Measurements from ENCODE around the gene GPATCH2. TPM values are rescaled to one million over a fixed set of nuclear protein-coding genes. Genes with fewer than 3 reads are reported as not detected.

The GPATCH2 gene
- total and polyA plus RNA-seq, 2 donors (not counting 1 experiment from before 2014, with no cell fraction given): 4.7 to 14.7 TPM

DNA sequence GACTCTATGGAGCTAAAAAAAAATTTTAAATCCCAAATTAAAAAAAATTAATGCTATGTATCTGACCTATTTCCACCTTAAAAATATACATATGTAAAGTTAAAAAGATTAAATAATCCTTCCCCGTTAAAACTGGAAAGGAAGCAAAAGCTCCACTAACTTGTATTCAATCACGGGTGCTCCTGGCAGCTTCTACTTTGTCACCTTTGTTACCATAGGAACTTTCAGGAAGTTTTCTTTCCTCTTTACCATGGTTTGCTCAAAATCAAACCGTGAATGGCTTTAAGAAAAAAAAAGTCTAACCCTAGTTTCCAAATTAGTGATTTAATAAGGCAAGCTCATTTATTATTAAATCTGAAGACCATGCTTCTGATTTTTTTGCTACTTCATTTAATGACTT, 3.5 kb downstream of the GPATCH2 start:
- H3K27me3 ChIP-seq (replicated peaks in 1 of 4; ENCODE audit: control extremely low read depth in 1 of 4, control insufficient read depth in 3 of 4, insufficient read depth in 4 of 4, low read length in 3 of 4): no peaks in the 10 kb centered on the region
- POLR2A ChIA-PET: no interaction called here
- H2AFZ ChIP-seq (ENCODE audit: insufficient read depth, low read depth, low read length, poor library complexity, severe bottlenecking): no peak overlapping the region
- Mint-ChIP-seq H3K9me3 (ENCODE audit: insufficient read depth) (no peaks in the 10 kb centered on the region), H3K27me3 (no peaks in the 10 kb centered on the region), H3K27ac (no peak overlapping the region), H3K4me3 (no peak overlapping the region), H3K4me1 (peaks cover 36% of the 10 kb centered on the region)
- ATAC-seq (ENCODE audit: low read depth): no peak
- CTCF ChIA-PET: no interaction called here
- no peak overlapping the region for H3K4me2 ChIP-seq (replicated peaks; ENCODE audit: low read depth, low read length, poor library complexity, severe bottlenecking)
- no CpG with 5 or more reads among the region's 3 CpGs for WGBS (ENCODE audit: insufficient coverage)
- intact Hi-C loops (cut with micrococcal nuclease): no loop called here
- no peak overlapping the region for H3K9ac ChIP-seq (ENCODE audit: low read length)
- no peaks in the 10 kb centered on the region for H3K9me3 ChIP-seq (ENCODE audit: control extremely low read depth in 1 of 3, control insufficient read depth in 2 of 3, insufficient read depth in 1 of 3, low read length in 2 of 3)
- H3K4me3 ChIP-seq (ENCODE audit: control extremely low read depth in 1 of 5, extremely low read depth in 1 of 5, insufficient read depth in 1 of 5, low read depth in 2 of 5, low read length in 4 of 5): no peak overlapping the region
- TF ChIP-seq, protein P1, sequence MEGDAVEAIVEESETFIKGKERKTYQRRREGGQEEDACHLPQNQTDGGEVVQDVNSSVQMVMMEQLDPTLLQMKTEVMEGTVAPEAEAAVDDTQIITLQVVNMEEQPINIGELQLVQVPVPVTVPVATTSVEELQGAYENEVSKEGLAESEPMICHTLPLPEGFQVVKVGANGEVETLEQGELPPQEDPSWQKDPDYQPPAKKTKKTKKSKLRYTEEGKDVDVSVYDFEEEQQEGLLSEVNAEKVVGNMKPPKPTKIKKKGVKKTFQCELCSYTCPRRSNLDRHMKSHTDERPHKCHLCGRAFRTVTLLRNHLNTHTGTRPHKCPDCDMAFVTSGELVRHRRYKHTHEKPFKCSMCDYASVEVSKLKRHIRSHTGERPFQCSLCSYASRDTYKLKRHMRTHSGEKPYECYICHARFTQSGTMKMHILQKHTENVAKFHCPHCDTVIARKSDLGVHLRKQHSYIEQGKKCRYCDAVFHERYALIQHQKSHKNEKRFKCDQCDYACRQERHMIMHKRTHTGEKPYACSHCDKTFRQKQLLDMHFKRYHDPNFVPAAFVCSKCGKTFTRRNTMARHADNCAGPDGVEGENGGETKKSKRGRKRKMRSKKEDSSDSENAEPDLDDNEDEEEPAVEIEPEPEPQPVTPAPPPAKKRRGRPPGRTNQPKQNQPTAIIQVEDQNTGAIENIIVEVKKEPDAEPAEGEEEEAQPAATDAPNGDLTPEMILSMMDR (IDR thresholded peaks at IDR 0.05): no peak
- TF ChIP-seq EZH2 (IDR thresholded peaks at IDR 0.05; ENCODE audit: borderline replicate concordance, insufficient read depth, low read depth, low read length, poor library complexity, severe bottlenecking): no peak
- no peak for DNase-seq
- no peaks in the 10 kb centered on the region for H3K36me3 ChIP-seq (replicated peaks in 1 of 2; ENCODE audit: control extremely low read depth in 1 of 2, control insufficient read depth in 1 of 2, extremely low read depth in 1 of 2, insufficient read depth in 2 of 2, low read length in 1 of 2)
- H3K4me1 ChIP-seq (ENCODE audit: control insufficient read depth in 2 of 2, insufficient read depth in 2 of 2, low read length in 2 of 2): peaks cover 14 to 17% of the 10 kb centered on the region in 2 donors
- H3K79me2 ChIP-seq (ENCODE audit: control insufficient read depth, insufficient read depth, low read length): peaks cover 72% of the 10 kb centered on the region
- no peak overlapping the region for H3K27ac ChIP-seq (ENCODE audit: low read length in 2 of 2)
- H4K20me1 ChIP-seq (ENCODE audit: control insufficient read depth, insufficient read depth, low read length, poor library complexity, severe bottlenecking): no peaks in the 10 kb centered on the region

DNA sequence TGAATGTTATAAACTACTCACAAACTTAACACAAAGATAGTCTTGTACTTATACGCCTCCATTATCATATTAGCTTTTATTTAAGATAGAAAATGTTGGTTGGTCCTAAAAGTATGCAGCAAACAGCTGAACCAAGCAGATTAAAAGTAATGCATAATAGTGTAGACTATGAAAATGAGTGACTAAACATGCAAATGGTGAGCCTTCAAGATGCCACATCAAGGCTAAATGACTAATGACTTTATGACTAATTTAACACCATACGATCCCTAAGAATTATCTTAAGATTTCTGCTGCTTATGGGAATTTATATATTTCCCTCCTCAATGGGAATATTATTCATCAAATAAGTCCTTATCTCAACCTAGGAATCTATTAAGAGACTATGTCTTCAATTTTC, 4.6 kb downstream of the GPATCH2 start:
- Mint-ChIP-seq H3K27ac (no peak overlapping the region), H3K9me3 (ENCODE audit: insufficient read depth) (no peaks in the 10 kb centered on the region), H3K4me1 (peaks cover 39% of the 10 kb centered on the region), H3K27me3 (no peaks in the 10 kb centered on the region), H3K4me3 (no peak overlapping the region)
- ChIA-PET CTCF (no interaction called here), POLR2A (no interaction called here)
- DNase-seq (no peak), ATAC-seq (ENCODE audit: low read depth) (no peak)
- no peak overlapping the region for H3K27ac ChIP-seq (ENCODE audit: low read length in 2 of 2)
- no peak overlapping the region for H3K9ac ChIP-seq (ENCODE audit: low read length)
- H3K4me1 ChIP-seq (ENCODE audit: control insufficient read depth in 2 of 2, insufficient read depth in 2 of 2, low read length in 2 of 2): peaks cover 9 to 13% of the 10 kb centered on the region in 2 donors
- H3K4me3 ChIP-seq (ENCODE audit: control extremely low read depth in 1 of 5, extremely low read depth in 1 of 5, insufficient read depth in 1 of 5, low read depth in 2 of 5, low read length in 4 of 5): no peak overlapping the region
- no peaks in the 10 kb centered on the region for H3K36me3 ChIP-seq (replicated peaks in 1 of 2; ENCODE audit: control extremely low read depth in 1 of 2, control insufficient read depth in 1 of 2, extremely low read depth in 1 of 2, insufficient read depth in 2 of 2, low read length in 1 of 2)
- H3K9me3 ChIP-seq (ENCODE audit: control extremely low read depth in 1 of 3, control insufficient read depth in 2 of 3, insufficient read depth in 1 of 3, low read length in 2 of 3): no peaks in the 10 kb centered on the region
- no peak overlapping the region for H3K4me2 ChIP-seq (replicated peaks; ENCODE audit: low read depth, low read length, poor library complexity, severe bottlenecking)
- no peak overlapping the region for H2AFZ ChIP-seq (ENCODE audit: insufficient read depth, low read depth, low read length, poor library complexity, severe bottlenecking)
- TF ChIP-seq, protein P1 (IDR thresholded peaks at IDR 0.05): no peak
- no peak for TF ChIP-seq EZH2 (IDR thresholded peaks at IDR 0.05; ENCODE audit: borderline replicate concordance, insufficient read depth, low read depth, low read length, poor library complexity, severe bottlenecking)
- H3K27me3 ChIP-seq (replicated peaks in 1 of 4; ENCODE audit: control extremely low read depth in 1 of 4, control insufficient read depth in 3 of 4, insufficient read depth in 4 of 4, low read length in 3 of 4): no peaks in the 10 kb centered on the region
- WGBS (ENCODE audit: insufficient coverage): no CpG with 5 or more reads among the region's 2 CpGs
- intact Hi-C loops (cut with micrococcal nuclease): no loop called here
- H3K79me2 ChIP-seq (ENCODE audit: control insufficient read depth, insufficient read depth, low read length): peaks cover 77% of the 10 kb centered on the region
- no peaks in the 10 kb centered on the region for H4K20me1 ChIP-seq (ENCODE audit: control insufficient read depth, insufficient read depth, low read length, poor library complexity, severe bottlenecking)
